Epithelial cell of proximal tubule (primary cell): ENCODE measurements around the gene GAL. TPM values are rescaled to one million over a fixed set of nuclear protein-coding genes. Genes with fewer than 3 reads are reported as not detected.

Experiments
- DNase-seq: peaks from one replicate; pipeline ENCODE4 v3.0.0-alpha.2; 2011; ENCODE audit warnings: low read depth
- H3K4me3 ChIP-seq: 2 replicates; pipeline ENCODE4 v1.5.1; 2011; ENCODE audit warnings: low read depth, mild to moderate bottlenecking, low read length
- total RNA-seq: library from RNA; depleted of rRNA; stranded (reverse); fragments of >200 nt; gene quantifications from 2 replicates; pipeline ENCODE4 v1.2.3, GENCODE V29; 2015
- TF ChIP-seq, protein P1 (sequence below): conservative IDR thresholded peaks from 2 replicates; pipeline ENCODE4 v1.5.1; 2012; ENCODE audit warnings: low read depth, mild to moderate bottlenecking, low read length

GAL gene
- total RNA-seq, 1 donor from 2014 or later: 22.5 TPM

- TF ChIP-seq, protein P1, sequence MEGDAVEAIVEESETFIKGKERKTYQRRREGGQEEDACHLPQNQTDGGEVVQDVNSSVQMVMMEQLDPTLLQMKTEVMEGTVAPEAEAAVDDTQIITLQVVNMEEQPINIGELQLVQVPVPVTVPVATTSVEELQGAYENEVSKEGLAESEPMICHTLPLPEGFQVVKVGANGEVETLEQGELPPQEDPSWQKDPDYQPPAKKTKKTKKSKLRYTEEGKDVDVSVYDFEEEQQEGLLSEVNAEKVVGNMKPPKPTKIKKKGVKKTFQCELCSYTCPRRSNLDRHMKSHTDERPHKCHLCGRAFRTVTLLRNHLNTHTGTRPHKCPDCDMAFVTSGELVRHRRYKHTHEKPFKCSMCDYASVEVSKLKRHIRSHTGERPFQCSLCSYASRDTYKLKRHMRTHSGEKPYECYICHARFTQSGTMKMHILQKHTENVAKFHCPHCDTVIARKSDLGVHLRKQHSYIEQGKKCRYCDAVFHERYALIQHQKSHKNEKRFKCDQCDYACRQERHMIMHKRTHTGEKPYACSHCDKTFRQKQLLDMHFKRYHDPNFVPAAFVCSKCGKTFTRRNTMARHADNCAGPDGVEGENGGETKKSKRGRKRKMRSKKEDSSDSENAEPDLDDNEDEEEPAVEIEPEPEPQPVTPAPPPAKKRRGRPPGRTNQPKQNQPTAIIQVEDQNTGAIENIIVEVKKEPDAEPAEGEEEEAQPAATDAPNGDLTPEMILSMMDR: no peak
- no peak overlapping the region for H3K4me3 ChIP-seq
- DNase-seq: no peak
Measured at GRCh38 chr11:68683536-68684384, 584 bp upstream of the GAL start.

DNA sequence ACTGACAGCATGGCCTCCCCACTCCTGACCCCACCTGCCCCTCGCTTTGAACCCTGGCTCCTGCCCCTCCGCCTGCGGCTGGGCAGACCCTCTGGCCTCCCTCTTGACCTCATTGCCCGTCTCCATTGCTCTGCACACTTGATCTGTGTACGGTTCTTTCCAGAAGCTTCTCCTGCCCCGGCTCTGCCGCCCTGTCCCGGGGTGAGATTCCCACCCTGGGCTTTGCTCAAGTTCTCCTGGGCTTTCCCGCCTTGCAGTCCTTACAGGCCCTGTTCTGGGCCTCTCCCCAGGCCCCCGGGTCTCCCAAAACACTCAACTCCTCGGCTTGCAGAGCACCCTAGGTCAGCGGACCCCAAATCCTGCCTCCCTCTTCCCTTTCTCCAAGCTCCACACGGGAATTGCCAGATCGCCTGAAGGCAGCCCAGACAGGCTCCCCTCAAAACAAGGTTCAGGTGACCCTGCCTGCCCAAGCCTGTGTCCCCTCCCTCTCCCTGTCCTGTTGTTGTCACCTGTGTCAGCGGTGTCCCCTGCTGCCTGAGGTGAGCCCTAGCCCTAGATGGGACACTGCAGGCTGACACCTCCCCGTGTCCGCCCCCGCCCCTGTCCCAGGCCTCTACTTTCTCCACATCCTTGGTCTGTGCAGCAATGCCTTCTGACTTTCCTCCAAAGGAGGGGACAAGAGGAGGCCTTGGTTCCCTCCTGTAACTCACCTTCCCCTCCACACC, 1.5 kb downstream of the GAL start:
- TF ChIP-seq, protein P1: no peak
- no peak overlapping the region for H3K4me3 ChIP-seq
- DNase-seq: no peak

- no peak overlapping the region for H3K4me3 ChIP-seq
- DNase-seq: no peak
- TF ChIP-seq, protein P1: no peak
Measured at GRCh38 chr11:68686486-68686885, 2.1 kb downstream of the GAL start.

DNA sequence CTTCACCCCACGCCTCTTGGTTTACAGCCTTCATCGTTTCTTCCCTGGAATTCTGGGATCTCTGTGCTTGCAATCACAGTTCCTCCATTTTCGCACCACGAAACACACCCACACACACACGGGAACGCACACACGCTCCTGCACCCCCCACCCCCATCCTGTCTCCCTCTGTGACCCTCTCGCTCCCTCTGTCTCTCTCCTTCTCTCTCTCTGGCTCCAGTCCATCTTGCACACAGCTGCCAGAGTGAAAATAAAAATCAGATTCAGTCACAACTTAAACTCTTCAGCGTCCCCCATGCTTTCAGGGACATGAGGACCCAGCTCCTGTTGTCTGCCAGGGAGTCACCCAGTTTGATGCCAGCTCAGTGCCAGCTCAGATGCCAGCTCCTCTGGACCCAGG, 3.0 kb downstream of the GAL start:
- TF ChIP-seq, protein P1: no peak
- DNase-seq: no peak
- no peak overlapping the region for H3K4me3 ChIP-seq

DNA sequence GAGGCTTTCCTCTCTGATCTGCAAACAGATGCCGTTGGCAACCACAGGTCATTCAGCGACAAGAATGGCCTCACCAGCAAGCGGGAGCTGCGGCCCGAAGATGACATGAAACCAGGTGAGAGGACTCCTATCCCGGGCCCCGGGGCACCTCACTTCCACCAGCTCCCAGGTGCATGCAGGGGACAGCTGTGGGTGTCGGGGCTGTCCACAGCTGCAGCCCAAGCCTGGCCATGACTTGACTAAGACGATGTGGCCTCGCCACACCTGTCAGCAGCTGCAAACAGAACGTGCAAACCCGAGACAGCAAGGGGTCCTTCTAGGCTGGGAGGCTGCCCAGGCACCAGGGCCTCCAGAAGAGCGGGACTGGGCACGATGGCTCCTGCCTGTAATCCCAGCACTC, 3.6 kb downstream of the GAL start:
- TF ChIP-seq, protein P1: no peak
- DNase-seq: no peak
- no peak overlapping the region for H3K4me3 ChIP-seq

GRCh38 chr11:68688881-68689280, 4.5 kb downstream of the GAL start:
- TF ChIP-seq, protein P1: no peak
- no peak for DNase-seq
- no peak overlapping the region for H3K4me3 ChIP-seq
